ENCODE data around the gene NAT8L. TPM values are rescaled to one million over a fixed set of nuclear protein-coding genes. Genes with fewer than 3 reads are reported as not detected.
A peak's percentile ranks its signal among the peaks of the same experiment; 100 is the strongest.

NAT8L gene
- total and polyA plus RNA-seq, 2 of the 13 experiments (the other 11 are each of a cell fraction or from before 2014, with no cell fraction given) = 2.2 to 3.3 TPM

- TF ChIP-seq ZNF891 (CRISPR knock-in tag; IDR thresholded peaks at IDR 0.05) = no peak
- TF ChIP-seq, protein P1, sequence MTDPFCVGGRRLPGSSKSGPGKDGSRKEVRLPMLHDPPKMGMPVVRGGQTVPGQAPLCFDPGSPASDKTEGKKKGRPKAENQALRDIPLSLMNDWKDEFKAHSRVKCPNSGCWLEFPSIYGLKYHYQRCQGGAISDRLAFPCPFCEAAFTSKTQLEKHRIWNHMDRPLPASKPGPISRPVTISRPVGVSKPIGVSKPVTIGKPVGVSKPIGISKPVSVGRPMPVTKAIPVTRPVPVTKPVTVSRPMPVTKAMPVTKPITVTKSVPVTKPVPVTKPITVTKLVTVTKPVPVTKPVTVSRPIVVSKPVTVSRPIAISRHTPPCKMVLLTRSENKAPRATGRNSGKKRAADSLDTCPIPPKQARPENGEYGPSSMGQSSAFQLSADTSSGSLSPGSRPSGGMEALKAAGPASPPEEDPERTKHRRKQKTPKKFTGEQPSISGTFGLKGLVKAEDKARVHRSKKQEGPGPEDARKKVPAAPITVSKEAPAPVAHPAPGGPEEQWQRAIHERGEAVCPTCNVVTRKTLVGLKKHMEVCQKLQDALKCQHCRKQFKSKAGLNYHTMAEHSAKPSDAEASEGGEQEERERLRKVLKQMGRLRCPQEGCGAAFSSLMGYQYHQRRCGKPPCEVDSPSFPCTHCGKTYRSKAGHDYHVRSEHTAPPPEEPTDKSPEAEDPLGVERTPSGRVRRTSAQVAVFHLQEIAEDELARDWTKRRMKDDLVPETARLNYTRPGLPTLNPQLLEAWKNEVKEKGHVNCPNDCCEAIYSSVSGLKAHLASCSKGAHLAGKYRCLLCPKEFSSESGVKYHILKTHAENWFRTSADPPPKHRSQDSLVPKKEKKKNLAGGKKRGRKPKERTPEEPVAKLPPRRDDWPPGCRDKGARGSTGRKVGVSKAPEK (CRISPR knock-in tag; IDR thresholded peaks at IDR 0.05; ENCODE audit: borderline replicate concordance) = no peak
- TF ChIP-seq, protein P2, sequence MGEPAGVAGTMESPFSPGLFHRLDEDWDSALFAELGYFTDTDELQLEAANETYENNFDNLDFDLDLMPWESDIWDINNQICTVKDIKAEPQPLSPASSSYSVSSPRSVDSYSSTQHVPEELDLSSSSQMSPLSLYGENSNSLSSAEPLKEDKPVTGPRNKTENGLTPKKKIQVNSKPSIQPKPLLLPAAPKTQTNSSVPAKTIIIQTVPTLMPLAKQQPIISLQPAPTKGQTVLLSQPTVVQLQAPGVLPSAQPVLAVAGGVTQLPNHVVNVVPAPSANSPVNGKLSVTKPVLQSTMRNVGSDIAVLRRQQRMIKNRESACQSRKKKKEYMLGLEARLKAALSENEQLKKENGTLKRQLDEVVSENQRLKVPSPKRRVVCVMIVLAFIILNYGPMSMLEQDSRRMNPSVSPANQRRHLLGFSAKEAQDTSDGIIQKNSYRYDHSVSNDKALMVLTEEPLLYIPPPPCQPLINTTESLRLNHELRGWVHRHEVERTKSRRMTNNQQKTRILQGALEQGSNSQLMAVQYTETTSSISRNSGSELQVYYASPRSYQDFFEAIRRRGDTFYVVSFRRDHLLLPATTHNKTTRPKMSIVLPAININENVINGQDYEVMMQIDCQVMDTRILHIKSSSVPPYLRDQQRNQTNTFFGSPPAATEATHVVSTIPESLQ (CRISPR knock-in tag; conservative IDR thresholded peaks at IDR 0.05) = no peak
- TF ChIP-seq, protein P3, sequence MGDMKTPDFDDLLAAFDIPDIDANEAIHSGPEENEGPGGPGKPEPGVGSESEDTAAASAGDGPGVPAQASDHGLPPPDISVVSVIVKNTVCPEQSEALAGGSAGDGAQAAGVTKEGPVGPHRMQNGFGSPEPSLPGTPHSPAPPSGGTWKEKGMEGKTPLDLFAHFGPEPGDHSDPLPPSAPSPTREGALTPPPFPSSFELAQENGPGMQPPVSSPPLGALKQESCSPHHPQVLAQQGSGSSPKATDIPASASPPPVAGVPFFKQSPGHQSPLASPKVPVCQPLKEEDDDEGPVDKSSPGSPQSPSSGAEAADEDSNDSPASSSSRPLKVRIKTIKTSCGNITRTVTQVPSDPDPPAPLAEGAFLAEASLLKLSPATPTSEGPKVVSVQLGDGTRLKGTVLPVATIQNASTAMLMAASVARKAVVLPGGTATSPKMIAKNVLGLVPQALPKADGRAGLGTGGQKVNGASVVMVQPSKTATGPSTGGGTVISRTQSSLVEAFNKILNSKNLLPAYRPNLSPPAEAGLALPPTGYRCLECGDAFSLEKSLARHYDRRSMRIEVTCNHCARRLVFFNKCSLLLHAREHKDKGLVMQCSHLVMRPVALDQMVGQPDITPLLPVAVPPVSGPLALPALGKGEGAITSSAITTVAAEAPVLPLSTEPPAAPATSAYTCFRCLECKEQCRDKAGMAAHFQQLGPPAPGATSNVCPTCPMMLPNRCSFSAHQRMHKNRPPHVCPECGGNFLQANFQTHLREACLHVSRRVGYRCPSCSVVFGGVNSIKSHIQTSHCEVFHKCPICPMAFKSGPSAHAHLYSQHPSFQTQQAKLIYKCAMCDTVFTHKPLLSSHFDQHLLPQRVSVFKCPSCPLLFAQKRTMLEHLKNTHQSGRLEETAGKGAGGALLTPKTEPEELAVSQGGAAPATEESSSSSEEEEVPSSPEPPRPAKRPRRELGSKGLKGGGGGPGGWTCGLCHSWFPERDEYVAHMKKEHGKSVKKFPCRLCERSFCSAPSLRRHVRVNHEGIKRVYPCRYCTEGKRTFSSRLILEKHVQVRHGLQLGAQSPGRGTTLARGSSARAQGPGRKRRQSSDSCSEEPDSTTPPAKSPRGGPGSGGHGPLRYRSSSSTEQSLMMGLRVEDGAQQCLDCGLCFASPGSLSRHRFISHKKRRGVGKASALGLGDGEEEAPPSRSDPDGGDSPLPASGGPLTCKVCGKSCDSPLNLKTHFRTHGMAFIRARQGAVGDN (CRISPR knock-in tag; IDR thresholded peaks at IDR 0.05) = peak; percentile 27; the same call in 1 of the 2 replicates
- TF ChIP-seq, protein P4, sequence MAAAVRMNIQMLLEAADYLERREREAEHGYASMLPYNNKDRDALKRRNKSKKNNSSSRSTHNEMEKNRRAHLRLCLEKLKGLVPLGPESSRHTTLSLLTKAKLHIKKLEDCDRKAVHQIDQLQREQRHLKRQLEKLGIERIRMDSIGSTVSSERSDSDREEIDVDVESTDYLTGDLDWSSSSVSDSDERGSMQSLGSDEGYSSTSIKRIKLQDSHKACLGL (CRISPR knock-in tag; IDR thresholded peaks at IDR 0.05) = 0 out of 2 replicates have a peak, but pooled peaks have one; percentile 41
- TF ChIP-seq ZNF773 (CRISPR knock-in tag; IDR thresholded peaks at IDR 0.05; ENCODE audit: borderline replicate concordance) = 0 out of 2 replicates have a peak, but pooled peaks have one; percentile 34
- no peak for TF ChIP-seq ZMAT3 (CRISPR knock-in tag; conservative IDR thresholded peaks at IDR 0.05)
- TF ChIP-seq CTCF (CRISPR knock-in tag; IDR thresholded peaks at IDR 0.05) = peak; percentile 15; the same call in 1 of the 2 replicates
- no peak for TF ChIP-seq RNF2 (conservative IDR thresholded peaks at IDR 0.05; ENCODE audit: low read depth)
- no peak for TF ChIP-seq REPIN1 (CRISPR knock-in tag; IDR thresholded peaks at IDR 0.05; ENCODE audit: borderline replicate concordance, low read depth)
- TF ChIP-seq ZNF326 (CRISPR knock-in tag; IDR thresholded peaks at IDR 0.05; ENCODE audit: borderline replicate concordance) = no peak
- TF ChIP-seq FIP1L1 (IDR thresholded peaks at IDR 0.05; ENCODE audit: borderline replicate concordance, insufficient read depth, low read depth, low read length) = no peak
- TF ChIP-seq BCL6 (CRISPR knock-in tag; IDR thresholded peaks at IDR 0.05) = no peak
- no peak for TF ChIP-seq IKZF5 (CRISPR knock-in tag; IDR thresholded peaks at IDR 0.05)
Observed at GRCh38 chr4:2058264-2059045, 672 bp upstream of the NAT8L start (continued).
